ENCODE results near the gene ZHX3.

Gene ZHX3

DNA sequence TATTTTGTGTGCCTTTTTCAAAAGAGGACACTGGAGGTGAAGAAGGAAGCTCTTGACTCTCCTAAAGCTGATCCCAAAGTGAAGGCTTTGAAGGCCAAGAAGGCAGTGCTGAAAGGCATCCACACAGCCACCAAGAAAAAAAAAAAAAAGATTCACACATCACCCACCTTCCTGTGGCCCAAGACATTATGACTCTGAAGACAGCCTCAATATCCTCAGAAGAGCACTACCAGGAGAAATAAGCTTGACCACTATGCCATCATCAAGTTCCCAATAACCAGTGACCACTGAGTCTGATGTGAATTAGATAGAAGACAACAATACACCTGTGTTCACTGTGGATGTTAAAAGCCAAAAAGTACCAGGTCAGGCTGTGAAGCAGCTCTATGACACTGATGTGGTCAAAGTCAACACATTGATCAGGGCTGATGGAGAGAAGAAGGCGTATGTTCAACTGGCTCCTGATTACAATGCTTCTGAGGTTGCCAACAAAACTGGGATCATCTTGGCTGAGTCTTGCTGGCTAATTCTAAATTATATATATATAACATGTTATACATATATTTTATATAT lies 120.8 kb downstream of the ZHX3 start:
- DNase-seq (ENCODE audit: low read depth in 3 of 3, low spot score in 1 of 3): no peak

DNA sequence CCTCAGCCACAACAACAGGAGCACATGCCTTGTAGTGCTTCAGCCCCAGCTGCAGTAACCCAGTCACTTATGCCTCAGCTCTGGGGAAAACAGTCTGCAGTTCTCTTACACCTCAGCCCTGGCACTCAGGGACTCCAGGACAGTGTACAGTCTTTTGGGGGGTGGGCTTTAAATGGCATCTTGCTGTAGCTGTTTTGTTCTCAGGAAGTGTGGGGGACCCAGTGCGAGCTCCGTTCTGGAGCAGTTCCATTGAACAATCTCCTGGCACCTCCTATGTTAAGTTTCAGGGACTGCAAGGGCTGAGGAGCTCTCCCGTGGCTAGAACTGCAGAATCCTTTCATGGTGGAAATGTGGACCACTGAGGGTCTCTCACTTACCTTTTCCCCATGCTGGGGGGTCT lies 125.0 kb downstream of the ZHX3 start:
- DNase-seq (ENCODE audit: low read depth in 3 of 3, low spot score in 1 of 3): no peak

DNA sequence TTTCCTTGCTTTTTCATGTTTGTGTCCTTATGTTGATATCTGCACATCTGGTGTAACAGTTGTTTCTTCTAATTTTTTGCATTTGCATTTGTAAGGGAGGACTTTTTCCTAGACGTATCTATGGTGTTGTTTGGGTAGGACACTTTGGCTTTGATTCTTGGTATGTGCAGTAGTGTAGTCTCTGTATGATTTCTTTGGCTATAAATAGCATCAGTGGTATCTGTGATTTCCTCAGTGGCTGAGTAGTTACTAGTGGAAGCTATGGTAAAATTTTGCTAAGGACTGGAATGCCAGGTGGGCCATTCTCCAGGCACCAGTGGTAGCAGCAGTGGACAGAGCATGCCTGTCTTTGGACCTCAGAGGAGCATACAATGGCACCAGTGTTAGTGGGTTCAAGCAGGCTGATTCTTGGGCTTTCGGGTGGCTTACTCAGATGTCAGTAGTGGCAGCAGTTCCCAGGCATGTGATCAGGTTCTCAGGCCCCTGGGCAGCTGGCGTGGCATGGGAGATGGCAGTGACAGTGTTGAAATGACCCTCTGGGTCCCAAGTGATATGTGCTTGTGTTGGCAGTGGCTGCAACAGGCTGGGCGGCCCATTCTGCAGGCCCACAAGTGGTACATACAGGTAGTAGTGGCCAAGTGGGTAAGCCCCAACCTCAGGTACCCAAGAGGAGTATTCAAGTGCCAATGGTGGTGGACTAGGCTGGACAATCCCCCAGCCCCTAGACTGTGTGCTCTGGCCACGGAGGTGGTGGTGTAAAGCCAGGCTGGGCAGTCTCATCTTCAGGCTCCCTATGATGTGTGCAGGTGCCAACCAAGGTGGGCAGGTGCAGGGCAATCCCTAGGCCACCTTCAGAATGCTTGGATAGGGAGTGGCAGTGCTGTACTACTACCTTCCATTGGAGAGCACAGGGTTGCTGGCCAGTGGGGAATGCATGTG lies 125.7 kb downstream of the ZHX3 start:
- no peak for DNase-seq (ENCODE audit: low read depth in 3 of 3, low spot score in 1 of 3)

DNA sequence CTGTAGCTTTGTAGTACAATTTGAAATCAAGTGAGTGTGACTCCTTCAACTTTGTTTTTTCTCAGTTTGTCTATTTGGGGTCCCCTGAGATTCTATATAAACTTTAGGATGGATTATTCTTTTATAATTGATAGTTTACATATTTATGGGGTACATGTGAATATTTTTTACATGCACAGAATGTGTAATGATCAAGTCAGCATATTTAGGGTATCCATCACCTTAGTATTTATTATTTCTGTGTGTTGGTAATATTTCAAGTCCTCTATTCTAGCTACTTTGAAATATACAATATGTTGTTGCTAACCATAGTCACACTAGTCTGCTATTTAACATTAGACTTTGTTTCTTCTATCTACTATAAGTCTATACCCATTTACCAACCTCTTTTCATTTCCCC lies 129.9 kb downstream of the ZHX3 start:
- no peak for DNase-seq (ENCODE audit: low read depth in 3 of 3, low spot score in 1 of 3)

DNA sequence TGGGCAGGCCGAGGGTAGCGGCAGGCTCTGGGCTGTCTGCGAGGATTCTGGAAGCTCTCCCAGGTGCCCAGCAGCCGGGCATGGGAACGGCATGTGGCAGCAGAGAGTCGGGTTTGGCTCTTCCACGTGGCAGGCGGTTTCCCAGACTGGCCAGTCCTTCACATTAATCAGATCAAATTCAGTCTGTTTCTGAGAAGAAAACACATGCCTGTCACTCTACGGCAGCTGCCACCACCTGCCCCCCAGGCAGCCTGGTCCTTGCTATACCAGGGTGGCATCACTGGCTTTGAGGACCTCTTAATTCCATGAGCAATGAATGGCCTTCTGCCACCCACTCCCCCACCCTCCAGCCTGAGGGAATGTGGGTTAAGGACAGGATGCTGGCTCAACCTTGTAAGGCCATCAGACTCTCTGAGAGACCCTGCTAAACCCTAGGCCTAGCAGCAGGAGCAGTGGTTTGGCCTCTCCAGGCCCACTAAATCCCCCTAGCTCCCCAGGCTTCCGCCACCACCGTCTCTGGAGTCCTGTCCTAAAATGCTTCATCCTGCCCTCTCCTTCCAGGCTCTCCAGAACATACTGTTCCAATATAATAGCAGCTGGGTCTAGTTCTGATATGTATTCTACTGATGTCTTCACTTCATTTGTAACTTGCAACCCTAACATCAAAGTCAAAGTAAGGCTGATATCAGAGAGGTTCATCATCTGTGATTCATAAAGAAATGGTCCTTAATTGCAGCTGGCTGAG lies 132.3 kb downstream of the ZHX3 start:
- no peak for DNase-seq (ENCODE audit: low read depth in 3 of 3, low spot score in 1 of 3)

DNA sequence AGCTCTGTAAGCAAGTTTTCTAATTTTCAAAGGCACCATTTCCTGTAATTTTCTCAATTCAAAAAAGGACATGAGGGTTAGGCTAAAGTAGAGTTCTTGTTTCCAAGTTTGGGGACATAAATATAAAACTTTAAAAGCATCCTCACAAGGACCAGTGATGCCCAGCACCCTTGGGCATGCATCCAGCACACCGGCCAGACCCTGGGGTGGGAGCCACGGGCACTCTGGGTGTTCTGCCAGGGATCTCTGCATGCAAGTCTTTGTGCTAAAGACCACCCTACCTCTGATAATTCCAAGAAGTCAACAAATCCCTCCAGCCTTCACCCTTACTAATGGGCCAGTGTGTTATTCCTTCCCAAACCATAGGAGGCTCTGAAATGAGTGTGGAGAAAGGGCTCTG lies 133.7 kb downstream of the ZHX3 start:
- DNase-seq (ENCODE audit: low read depth in 3 of 3, low spot score in 1 of 3): no peak

DNA sequence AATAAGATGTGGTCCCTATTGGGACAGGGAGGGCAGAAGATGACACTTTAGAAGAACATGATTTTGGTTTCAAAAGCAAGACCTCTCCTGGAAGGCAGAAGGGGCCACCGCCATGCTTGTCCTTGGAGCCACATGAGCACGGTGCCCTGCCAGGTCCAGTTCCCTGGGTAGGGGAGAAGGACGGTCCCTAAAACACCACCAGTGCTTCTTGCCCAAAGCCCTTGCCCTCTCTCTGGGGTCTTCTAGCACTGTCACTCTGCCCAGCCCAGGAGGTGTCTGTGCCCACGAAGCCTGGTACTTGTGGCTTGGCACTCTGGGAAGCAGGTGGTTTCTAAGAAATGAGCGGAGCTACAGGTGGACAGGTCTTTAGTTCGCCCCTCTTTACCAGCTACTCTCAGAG lies 134.1 kb downstream of the ZHX3 start:
- no peak for DNase-seq (ENCODE audit: low read depth in 3 of 3, low spot score in 1 of 3)

DNA sequence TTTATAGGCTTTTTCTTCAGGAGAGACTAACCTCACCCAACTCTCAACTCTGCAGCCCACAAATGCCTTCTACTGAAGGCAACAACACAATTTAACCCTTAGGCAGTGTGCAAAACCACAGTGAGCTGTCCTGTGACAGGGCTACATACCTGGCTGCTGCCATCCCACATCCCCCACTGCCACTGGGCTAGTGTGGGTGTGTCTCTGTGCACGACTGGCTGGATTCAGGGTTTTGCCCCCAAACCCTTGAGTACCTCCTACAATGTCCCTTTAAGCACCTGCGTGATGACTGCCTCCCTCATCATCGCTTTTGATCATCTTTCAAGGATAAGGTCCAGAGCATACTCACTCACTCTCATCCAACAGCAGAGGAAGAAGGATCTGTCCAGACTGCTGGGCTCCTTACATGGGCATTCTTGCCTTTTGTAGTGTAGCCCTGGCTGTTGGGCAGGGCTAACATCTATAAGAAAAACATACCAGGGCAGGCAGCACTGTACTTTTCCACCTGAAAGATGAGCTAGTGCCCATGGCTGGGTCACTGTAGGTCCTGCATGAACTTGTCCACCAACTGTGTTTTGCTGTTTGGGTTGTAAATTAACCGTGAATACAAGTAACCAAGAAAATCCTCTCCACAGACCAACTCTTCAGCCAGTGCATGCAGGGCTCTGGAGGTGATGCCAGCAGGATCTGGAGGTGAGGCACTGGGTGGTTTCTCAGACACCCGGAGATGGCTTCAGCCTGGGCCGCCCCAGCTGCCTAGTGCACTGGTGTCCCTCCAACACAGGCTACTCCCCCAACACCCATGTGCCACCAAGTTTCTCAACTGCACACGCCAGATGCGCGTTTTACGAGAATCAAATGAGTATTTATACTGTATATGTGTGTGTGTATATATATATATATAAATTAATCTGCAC lies 135.0 kb downstream of the ZHX3 start:
- no peak for DNase-seq (ENCODE audit: low read depth in 3 of 3, low spot score in 1 of 3)

DNA sequence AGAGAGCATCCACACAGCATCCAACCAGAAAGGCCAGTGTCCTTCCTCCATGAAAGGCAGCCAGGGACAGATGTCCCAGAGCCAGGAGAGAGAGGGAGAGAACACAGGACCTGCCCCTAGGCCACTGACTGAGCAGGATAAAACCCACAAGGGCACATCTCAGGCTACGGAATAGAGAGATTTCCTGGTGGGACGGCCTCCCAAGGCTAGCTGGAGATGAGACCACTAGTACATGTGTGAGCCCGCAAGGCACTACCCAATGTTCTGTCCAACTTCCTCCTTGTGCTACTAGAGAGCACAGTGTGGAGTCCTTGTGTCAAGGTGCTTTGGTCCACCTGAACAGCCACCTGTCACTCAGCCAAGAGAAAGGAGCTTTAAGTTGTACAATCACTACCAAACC lies 136.0 kb downstream of the ZHX3 start:
- DNase-seq (ENCODE audit: low read depth in 3 of 3, low spot score in 1 of 3): no peak

DNA sequence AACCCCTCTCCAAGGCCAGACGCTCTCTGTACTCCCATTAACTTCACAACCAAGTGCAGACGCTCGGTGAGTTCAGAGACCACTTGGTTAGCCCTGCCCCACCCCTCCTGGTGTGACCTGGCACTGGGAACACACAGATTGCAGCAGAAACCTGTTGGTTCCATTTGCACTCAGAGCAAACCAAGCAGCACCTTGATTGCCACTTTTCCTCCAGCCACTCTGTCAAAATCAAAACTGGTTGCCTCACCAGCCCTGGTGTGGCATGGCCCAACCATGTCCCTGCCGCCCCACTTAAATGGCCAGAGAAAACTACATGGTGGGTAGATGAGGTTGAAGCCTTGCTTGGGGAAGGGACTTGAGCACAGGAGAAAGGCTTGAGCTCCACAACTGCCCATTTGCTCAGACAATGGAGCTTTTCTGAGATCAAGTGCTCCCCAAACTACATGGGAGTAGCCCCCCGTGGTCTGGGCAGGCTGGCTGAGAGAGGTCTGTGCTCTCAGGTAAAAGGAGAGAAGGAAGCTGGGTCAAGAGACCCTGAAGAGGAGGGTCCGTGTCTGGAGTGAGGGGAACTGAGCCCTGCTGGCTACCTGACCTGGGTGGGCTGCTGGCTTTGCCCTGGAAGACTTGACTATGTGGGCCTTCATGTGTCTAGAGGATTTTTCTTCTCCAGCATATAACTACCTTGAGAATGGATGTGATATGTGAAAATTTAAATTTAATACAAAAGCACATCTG lies 136.8 kb downstream of the ZHX3 start:
- no peak for DNase-seq (ENCODE audit: low read depth in 3 of 3, low spot score in 1 of 3)

DNA sequence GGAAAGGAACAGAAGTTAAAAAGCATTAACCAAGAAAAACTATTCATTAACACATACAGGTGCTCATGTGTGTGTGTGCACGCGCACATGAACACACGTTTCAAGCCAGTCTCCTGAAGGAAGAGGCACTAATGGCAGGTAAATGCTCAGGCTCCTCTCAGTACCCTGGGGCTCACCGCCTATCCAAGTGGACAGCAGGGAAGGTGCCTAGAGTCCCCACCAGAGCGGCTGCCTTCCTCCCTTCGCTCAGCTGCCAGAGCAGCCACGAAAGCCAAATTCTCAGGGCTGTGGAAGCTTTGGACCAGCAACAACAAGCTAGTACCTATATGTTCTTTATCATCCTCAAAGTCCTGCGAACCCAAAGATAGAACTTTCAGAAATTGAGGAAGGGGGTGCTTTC lies 137.6 kb downstream of the ZHX3 start:
- no peak for DNase-seq (ENCODE audit: low read depth in 3 of 3, low spot score in 1 of 3)

DNA sequence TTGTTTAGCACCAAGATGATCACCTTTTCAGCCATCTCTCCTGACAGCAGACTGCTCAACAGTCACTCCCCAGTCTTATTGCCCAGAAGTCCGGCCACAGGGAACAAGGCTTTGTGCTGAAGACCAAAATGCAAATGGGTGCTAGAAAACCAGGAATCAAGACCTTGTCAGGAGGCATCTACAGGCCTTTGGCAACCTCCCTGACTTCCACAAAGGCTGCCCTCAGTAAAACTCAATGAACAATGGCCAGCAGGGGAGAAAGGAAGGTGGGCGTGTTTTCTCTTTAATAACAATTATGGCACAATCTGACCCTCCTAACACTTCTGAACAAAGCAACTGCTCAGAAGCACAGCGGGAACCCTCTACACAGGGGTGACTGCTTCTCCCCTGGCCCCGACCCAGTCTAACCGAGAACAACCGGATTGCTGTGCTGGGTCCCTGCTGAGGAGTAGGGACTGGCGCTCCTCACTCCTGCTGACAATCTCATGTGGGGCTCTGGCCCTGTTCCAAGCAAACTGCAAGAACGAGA lies 138.6 kb downstream of the ZHX3 start:
- no peak for DNase-seq (ENCODE audit: low read depth in 3 of 3, low spot score in 1 of 3)

DNA sequence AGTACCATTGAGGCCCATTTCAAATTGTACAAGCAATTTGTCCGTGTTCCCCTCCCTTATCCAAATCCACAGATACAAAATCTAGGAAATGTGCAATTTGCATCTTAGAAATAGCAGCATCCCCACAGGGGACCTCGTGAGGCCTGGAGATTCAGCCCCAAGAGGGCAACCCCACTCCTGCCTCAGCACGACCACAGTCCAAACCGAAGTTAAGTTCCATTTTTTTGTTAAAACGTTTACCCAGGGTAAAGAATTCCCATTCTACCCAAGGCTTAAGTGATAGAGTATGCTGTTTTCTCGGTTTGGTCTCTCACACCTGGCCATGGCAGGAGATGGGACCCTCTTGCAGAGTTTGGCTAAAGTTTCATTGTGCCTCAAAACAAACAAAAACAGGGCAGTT lies 139.0 kb downstream of the ZHX3 start:
- DNase-seq (ENCODE audit: low read depth in 3 of 3, low spot score in 1 of 3): no peak

DNA sequence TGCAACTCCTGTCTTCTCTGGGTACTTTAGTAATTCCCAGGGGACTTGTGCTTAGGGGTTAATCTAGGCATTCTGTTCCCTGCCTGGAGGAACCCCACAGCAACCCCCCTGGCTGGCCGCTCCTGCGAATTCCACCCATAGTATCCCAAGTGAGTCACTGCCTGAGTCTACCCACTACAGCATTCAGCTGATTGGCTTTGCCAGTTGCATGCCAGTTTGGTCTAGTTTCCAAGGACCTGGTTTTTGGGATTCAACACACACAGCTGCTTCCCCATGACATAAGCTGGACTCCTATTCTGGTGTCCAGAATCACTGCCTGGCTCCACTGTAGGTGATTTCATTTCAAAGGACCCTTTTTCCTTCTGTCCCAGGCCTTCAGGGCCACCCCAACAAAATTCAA lies 139.9 kb downstream of the ZHX3 start:
- DNase-seq (ENCODE audit: low read depth in 3 of 3, low spot score in 1 of 3): no peak

DNA sequence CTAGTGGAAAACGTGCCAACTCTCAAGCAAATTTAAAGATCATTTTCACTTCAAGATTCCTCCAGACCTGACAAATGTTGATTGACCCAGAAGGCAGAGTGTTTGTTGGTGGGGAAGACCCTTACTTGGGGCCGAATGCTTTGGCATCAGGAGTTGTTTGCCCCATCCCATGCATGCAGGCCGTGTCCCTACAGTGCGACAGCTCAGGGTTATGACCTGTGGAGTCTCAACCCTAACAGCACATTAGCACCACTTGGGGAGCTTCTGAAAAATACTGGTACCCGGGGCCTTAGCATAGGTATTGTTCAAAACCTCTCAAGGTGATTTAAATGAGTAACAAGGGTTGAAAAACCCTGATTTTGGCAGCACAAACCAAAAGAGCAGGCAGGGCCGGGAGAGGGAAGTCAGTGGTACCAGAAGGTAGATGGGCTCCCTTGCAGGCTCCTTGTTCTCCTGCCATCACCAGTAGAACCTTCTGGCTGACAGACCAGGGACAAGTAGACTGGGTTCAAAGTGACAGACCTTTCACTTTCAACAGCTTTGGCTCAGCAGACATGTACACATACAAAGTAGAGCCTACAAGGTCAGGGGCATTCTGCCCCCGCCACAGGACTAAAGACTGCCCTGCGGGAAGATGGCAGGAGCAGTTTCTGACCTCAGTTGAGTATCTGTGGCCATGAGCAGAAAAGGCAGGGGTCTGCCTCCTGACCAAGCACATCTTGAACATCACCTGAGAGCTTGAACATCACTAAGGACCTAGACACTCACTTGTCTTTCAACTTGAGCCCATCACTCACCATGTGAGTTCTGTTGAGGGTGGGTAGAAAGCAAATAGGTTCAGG lies 140.6 kb downstream of the ZHX3 start:
- DNase-seq (ENCODE audit: low read depth in 3 of 3, low spot score in 1 of 3): no peak

DNA sequence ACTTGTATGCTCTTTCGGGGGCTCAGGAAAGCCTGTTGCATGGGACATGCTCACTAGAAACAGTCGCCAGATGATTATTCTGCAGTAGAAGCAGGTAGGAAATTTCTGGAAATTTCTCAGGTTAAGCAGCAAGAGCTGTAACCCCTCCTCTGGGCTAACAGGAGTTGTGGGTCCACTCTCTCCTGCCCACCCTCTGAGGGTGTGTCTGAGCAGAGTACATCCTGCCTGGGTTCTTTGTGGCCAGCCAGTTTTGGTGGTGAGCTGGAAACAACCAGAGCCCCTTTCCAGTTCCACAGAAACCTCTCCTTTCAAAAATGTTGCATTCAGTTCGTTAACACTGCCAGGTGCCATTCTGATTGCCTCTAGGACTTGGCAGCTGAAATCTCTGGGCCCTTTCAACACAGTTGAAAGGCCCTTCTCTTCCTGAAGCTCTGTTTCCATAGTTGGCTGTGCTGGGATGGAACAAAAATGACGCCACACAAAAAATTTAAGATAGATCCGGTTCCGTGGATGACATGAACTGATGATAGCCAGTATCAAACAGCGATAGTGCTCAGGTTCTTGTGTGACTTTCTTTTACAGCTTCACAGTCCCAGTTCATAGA lies 141.7 kb downstream of the ZHX3 start:
- no peak for DNase-seq (ENCODE audit: low read depth in 3 of 3, low spot score in 1 of 3)

DNA sequence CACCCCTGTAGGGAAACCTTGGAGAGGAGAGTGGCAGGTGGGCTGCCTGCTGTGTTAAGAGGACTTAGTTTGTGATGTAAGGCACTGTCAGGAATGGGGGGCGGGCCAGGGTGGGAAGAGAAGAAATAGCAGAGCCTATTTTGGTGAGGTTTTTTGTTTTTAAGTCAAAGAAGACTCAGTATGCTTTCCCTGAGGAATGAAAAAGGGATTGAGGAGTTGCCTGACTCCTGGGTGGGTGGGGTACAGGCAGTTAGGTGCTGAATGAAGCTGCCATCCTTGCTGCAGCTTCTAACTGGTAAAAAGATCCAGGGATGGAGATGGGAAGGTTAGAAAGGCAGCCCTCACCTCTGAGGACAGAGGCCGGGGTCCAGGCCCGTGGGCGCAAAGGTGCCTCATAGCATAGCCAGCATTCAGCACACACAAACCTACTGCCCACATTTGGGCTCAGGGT lies 142.3 kb downstream of the ZHX3 start:
- no peak for DNase-seq (ENCODE audit: low read depth in 3 of 3, low spot score in 1 of 3)

DNA sequence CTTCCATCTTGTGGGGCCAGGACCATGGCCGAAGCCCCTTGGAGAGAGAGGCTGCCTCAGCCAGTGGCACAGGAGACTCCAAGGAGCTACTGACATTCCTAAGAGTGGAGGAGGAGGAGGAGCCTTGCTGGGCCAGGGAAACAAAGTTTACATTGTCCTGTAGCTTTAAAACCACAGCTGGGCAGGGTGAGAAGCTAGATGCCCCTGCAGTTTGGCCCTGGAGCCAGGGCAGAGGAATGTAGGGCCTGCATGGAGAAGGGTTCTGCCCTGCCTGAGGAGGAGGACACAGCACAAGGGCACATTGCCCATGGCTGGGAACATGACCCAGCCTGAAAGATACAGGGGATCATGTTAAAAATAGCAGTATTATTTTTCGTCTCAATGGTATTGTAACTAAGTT lies 142.7 kb downstream of the ZHX3 start:
- no peak for DNase-seq (ENCODE audit: low read depth in 3 of 3, low spot score in 1 of 3)

DNA sequence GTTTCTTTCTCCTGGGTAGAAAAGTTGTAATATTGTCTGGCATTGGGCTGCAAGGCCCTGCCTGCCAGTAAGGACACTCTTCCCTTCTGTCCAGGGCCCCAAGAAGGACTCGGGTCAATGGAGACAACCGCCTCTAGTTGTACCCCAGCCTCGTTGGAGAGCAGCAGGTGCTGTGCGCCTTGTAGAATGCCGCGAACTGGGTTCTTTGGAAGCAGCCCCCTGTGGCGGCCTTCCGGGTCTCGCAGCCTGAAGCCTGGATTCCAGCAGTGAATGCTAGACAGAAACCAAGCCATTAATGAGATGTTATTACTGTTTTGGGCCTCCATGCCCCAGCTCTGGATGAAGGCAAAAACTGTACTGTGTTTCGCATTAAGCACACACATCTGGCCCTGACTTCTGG lies 143.2 kb downstream of the ZHX3 start:
- DNase-seq (ENCODE audit: low read depth in 3 of 3, low spot score in 1 of 3): no peak
